AG04450 (cell line): ENCODE measurements around the gene SHMT2. TPM values are rescaled to one million over a fixed set of nuclear protein-coding genes. Genes with fewer than 3 reads are reported as not detected.

Experiments used
- CTCF ChIA-PET: fragments of 300-600, 350-600 bp; formaldehyde crosslinking; extraction: SDS; loops from one replicate; lab custom pipeline; 2022; ENCODE audit warnings: antibody characterized with exemption, inconsistent platforms; lab: Charles Lee
- POLR2A ChIA-PET: fragments of 350-600 bp; formaldehyde crosslinking; extraction: SDS; loops from one replicate; lab custom pipeline; 2021; ENCODE audit warnings: antibody characterized with exemption, inconsistent platforms; lab: Yijun Ruan, JAX
- DNase-seq: peaks from one replicate; pipeline ENCODE4 v3.0.0-alpha.2; 2011; ENCODE audit warnings: low read depth, low spot score
- H3K27ac ChIP-seq: one replicate; pipeline ENCODE4 v1.5.1; 2012; ENCODE audit warnings: low read depth, low read length, control low read depth
- H3K27me3 ChIP-seq: one replicate; pipeline ENCODE4 v1.6.0; 2012; ENCODE audit warnings: low read length; ENCODE audit not compliant: control insufficient read depth, insufficient read depth
- H3K4me3 ChIP-seq: 2 replicates; pipeline ENCODE4 v1.5.1; 2011; ENCODE audit warnings: mild to moderate bottlenecking, low read depth, low read length, control low read depth
- H3K9me3 ChIP-seq: 2 replicates; pipeline ENCODE4 v1.5.1; 2012; ENCODE audit warnings: low read length; ENCODE audit not compliant: control insufficient read depth, insufficient read depth
- polyA plus RNA-seq: library from polyadenylated mRNA; depleted of rRNA; stranded (reverse); fragments of >200 nt; gene quantifications from 2 replicates; pipeline ENCODE4 v1.2.3, GENCODE V29; 2011
- TF ChIP-seq, protein P1 (sequence below): IDR thresholded peaks from 2 replicates; pipeline ENCODE4 v1.5.1; 2011; ENCODE audit warnings: low read depth, low read length, control low read depth, inconsistent platforms

Gene SHMT2
- polyA plus RNA-seq, 1 experiment = 266 TPM

DNA sequence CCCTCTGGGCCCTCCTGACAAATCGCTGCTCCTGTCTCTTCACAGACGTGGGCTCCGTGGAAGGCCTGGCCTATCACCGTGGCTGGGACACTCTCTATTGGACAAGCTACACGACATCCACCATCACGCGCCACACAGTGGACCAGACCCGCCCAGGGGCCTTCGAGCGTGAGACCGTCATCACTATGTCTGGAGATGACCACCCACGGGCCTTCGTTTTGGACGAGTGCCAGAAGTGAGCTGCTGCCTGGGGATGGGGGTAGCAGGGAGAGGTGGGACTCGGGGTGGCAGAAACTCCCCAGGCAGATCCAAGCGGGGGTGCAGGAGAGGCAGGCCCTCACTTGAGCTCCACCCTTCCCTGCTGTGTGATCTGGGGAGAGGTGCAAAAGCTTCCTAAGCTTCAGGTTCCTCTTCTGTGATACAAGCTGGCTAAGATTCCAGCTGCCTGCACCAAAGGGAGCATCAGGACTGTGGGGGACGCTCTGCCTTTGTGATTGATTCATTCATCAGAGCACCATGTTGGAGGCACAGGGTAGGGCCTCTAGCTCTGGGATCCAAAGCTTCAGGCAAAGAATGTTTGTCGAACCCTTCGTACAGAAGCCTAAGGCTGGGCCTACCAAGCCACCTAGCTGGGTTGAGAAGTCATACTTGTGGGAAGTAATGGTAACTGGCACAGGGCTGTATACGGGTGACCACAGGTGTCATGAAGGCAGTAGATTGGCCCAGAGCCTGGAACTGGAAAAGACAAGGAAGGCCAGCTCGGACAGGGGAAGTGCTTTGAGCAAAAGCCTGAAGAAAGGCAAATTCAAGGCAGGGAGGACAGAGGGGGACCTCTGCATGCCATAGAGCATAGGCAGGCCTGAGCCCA is 42.1 kb upstream of the SHMT2 start:
- no peak for DNase-seq
- no peak overlapping the region for H3K4me3 ChIP-seq
- H3K27me3 ChIP-seq = no peaks in the 10 kb centered on the region
- TF ChIP-seq, protein P1, sequence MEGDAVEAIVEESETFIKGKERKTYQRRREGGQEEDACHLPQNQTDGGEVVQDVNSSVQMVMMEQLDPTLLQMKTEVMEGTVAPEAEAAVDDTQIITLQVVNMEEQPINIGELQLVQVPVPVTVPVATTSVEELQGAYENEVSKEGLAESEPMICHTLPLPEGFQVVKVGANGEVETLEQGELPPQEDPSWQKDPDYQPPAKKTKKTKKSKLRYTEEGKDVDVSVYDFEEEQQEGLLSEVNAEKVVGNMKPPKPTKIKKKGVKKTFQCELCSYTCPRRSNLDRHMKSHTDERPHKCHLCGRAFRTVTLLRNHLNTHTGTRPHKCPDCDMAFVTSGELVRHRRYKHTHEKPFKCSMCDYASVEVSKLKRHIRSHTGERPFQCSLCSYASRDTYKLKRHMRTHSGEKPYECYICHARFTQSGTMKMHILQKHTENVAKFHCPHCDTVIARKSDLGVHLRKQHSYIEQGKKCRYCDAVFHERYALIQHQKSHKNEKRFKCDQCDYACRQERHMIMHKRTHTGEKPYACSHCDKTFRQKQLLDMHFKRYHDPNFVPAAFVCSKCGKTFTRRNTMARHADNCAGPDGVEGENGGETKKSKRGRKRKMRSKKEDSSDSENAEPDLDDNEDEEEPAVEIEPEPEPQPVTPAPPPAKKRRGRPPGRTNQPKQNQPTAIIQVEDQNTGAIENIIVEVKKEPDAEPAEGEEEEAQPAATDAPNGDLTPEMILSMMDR = no peak
- ChIA-PET CTCF (interaction anchor here (0.9 to 5.5 kb wide), 3 partner anchors 12 to 64 kb away, joined by 3 to 49 read pairs (median 5); partner anchors contain the start of gene LRP1), POLR2A (interaction anchor here (0.6 kb wide), 1 partner anchor 75 kb away, joined by 3 read pairs; no protein-coding TSS in a partner anchor)
- H3K9me3 ChIP-seq = no peaks in the 10 kb centered on the region; the same call in 1 of the 2 replicates
- H3K27ac ChIP-seq = no peak overlapping the region

GRCh38 chr12:57188090-57188425 is 41.5 kb upstream of the SHMT2 start:
- TF ChIP-seq, protein P1 = no peak
- Histone ChIP-seq H3K27ac (no peak overlapping the region), H3K9me3 (no peaks in the 10 kb centered on the region; the same call in 1 of the 2 replicates), H3K4me3 (no peak overlapping the region), H3K27me3 (no peaks in the 10 kb centered on the region)
- POLR2A ChIA-PET = interaction anchor here (1.1 kb wide), 1 partner anchor 76 kb away, joined by 4 read pairs; no protein-coding TSS in a partner anchor
- CTCF ChIA-PET = interaction anchor here (0.9 to 5.5 kb wide), 3 partner anchors 12 to 64 kb away, joined by 4 to 49 read pairs (median 5); partner anchors contain the start of gene LRP1
- DNase-seq = no peak

GRCh38 chr12:57190037-57190436 is 39.5 kb upstream of the SHMT2 start:
- Histone ChIP-seq H3K9me3 (no peaks in the 10 kb centered on the region; the same call in 1 of the 2 replicates), H3K27ac (no peak overlapping the region), H3K4me3 (no peak overlapping the region), H3K27me3 (no peaks in the 10 kb centered on the region)
- ChIA-PET POLR2A (interaction anchor here (0.6 kb wide), 1 partner anchor 26 kb away, joined by 3 read pairs; no protein-coding TSS in a partner anchor), CTCF (no interaction called here)
- TF ChIP-seq, protein P1 = no peak
- no peak for DNase-seq

DNA sequence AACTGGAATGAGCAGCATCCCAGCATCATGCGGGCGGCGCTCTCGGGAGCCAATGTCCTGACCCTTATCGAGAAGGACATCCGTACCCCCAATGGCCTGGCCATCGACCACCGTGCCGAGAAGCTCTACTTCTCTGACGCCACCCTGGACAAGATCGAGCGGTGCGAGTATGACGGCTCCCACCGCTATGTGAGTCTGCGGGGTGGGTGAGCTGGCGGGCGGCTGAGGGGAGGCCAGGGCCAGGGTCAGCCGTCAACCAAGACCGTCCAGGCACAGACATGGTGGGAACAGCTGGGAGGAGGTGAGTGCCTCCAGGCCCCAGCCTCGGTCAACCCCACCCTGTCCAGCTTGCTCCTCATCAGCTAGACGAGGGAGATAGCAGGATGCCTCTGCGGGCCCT is 38.7 kb upstream of the SHMT2 start:
- TF ChIP-seq, protein P1 = no peak
- POLR2A ChIA-PET = interaction anchor here (0.8 kb wide), 1 partner anchor 52 kb away, joined by 6 read pairs; no protein-coding TSS in a partner anchor
- Histone ChIP-seq H3K4me3 (no peak overlapping the region), H3K9me3 (no peaks in the 10 kb centered on the region; the same call in 1 of the 2 replicates), H3K27me3 (no peaks in the 10 kb centered on the region), H3K27ac (no peak overlapping the region)
- DNase-seq = no peak
- CTCF ChIA-PET = interaction anchor here (1.1 kb wide), 1 partner anchor 23 kb away, joined by 4 read pairs; no protein-coding TSS in a partner anchor
